ENCODE measurements around the gene SP140L. TPM values are rescaled to one million over a fixed set of nuclear protein-coding genes. Genes with fewer than 3 reads are reported as not detected.
A peak's percentile ranks its signal among the peaks of the same experiment; 100 is the strongest.

Gene SP140L
- polyA plus RNA-seq, 1 experiment: 13.4 TPM

DNA sequence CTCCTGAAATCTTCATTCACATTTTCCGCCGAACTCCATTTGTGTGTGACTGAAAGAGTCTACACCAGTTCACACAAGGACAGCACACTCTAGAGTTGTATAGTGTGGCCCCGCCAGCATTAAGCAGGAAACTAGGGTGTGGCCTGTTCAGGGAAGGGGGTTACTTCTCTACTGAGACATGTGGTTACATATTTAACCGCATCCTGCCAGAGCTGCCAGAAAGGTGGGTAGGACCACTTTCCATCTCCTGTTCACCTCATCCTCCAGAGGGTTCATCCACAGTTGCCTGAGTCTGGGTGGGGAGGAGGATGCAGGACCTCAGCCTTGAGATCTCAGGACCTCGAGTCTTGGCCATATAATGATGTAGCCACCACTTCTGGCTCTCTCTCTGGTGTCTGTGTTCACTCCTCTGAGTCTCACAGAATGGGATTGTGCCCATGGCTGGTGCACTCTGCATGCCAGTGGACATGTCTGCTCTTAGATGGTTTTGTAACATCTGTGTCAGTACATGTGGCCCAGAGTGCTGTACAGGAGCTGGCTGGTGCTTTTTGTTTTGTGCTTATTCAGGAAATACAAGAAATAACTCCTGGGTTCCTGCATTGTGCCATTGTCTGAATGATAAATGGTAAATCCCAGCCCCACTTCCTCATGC is 7.7 kb upstream of the SP140L start:
- H3K9me3 ChIP-seq (ENCODE audit: control insufficient read depth, insufficient read depth, low read length): peaks cover 14% of the 10 kb centered on the region
- H3K27ac ChIP-seq (ENCODE audit: low read depth, low read length): no peak overlapping the region
- DNase-seq (ENCODE audit: low read depth, low spot score): no peak
- H3K4me3 ChIP-seq (ENCODE audit: low read depth, low read length): no peak overlapping the region
- TF ChIP-seq, protein P1, sequence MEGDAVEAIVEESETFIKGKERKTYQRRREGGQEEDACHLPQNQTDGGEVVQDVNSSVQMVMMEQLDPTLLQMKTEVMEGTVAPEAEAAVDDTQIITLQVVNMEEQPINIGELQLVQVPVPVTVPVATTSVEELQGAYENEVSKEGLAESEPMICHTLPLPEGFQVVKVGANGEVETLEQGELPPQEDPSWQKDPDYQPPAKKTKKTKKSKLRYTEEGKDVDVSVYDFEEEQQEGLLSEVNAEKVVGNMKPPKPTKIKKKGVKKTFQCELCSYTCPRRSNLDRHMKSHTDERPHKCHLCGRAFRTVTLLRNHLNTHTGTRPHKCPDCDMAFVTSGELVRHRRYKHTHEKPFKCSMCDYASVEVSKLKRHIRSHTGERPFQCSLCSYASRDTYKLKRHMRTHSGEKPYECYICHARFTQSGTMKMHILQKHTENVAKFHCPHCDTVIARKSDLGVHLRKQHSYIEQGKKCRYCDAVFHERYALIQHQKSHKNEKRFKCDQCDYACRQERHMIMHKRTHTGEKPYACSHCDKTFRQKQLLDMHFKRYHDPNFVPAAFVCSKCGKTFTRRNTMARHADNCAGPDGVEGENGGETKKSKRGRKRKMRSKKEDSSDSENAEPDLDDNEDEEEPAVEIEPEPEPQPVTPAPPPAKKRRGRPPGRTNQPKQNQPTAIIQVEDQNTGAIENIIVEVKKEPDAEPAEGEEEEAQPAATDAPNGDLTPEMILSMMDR (IDR thresholded peaks at IDR 0.05; ENCODE audit: low read depth, low read length): no peak
- ChIA-PET POLR2A (no interaction called here), CTCF (no interaction called here)
- H3K27me3 ChIP-seq (ENCODE audit: control insufficient read depth, insufficient read depth, low read length): no peaks in the 10 kb centered on the region

DNA sequence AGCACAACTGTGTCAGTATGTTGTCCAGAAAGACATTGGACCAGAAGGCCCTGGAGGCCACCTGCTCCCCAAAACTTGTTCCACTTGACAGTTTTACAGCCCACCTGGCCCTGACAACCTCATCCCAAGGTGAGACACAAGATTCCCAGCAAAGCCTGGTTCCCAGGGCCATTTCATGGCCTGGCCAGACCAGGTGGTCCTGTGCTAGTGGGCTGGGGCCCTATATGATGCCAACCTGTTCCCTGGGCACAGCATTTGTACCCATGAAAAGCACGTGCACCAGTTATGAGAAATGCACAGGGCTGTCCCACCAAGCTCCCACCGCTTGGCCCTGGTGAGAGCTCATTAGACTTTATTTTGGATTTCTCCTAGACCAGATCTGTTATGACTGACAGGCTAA is 6.0 kb upstream of the SP140L start:
- ChIA-PET CTCF (no interaction called here), POLR2A (no interaction called here)
- Histone ChIP-seq H3K9me3 (ENCODE audit: control insufficient read depth, insufficient read depth, low read length) (peaks cover 14% of the 10 kb centered on the region), H3K27ac (ENCODE audit: low read depth, low read length) (no peak overlapping the region), H3K4me3 (ENCODE audit: low read depth, low read length) (no peak overlapping the region), H3K27me3 (ENCODE audit: control insufficient read depth, insufficient read depth, low read length) (no peaks in the 10 kb centered on the region)
- DNase-seq (ENCODE audit: low read depth, low spot score): no peak
- TF ChIP-seq, protein P1 (IDR thresholded peaks at IDR 0.05; ENCODE audit: low read depth, low read length): no peak

DNA sequence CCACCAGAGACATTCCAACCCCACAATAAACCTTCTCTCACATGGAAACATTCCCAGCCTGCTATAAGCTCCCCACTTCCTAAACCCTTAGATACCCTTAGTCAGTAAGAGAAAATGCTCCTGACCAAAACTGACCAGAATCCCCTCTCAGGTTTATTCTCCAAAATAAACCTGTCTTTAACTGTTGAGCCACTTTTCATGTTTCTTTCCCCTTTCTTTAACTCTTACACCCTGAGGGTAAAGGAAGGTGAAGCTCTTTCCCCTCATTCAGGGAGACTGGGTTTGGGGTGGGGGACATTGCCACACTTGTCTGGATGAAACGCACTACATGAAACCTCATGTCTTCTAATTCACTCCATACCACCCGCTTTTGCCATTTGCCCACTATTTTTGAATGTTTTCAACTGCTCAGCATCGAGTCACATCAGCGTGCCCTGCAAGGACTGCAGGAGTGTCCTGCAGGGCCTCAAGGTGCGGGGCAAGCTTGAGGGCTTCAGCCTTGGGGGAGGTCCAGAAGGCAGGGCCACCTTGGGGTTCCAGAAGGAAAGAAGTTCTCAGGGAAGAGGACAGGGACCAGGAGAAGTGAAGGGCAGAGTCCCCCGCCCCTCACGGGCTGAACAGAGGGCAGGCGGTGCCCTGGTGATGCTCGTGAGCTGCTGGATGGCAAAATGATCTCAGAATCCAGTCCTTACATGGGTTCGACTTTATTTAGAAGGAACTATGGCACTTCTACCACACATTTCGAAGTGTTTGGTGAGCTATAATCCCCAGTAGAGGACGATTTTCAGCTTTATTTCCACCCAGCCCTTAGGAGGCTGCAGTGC is 4.2 kb upstream of the SP140L start:
- H3K27ac ChIP-seq (ENCODE audit: low read depth, low read length): no peak overlapping the region
- ChIA-PET POLR2A (no interaction called here), CTCF (interaction anchor here (0.6 kb wide), 1 partner anchor 73 kb away, joined by 6 read pairs; no protein-coding TSS in a partner anchor)
- DNase-seq (ENCODE audit: low read depth, low spot score): no peak
- TF ChIP-seq, protein P1 (IDR thresholded peaks at IDR 0.05; ENCODE audit: low read depth, low read length): 0 out of 2 replicates have a peak, but pooled peaks have one; percentile 28
- no peak overlapping the region for H3K4me3 ChIP-seq (ENCODE audit: low read depth, low read length)
- H3K27me3 ChIP-seq (ENCODE audit: control insufficient read depth, insufficient read depth, low read length): no peaks in the 10 kb centered on the region
- H3K9me3 ChIP-seq (ENCODE audit: control insufficient read depth, insufficient read depth, low read length): peaks cover 14% of the 10 kb centered on the region

DNA sequence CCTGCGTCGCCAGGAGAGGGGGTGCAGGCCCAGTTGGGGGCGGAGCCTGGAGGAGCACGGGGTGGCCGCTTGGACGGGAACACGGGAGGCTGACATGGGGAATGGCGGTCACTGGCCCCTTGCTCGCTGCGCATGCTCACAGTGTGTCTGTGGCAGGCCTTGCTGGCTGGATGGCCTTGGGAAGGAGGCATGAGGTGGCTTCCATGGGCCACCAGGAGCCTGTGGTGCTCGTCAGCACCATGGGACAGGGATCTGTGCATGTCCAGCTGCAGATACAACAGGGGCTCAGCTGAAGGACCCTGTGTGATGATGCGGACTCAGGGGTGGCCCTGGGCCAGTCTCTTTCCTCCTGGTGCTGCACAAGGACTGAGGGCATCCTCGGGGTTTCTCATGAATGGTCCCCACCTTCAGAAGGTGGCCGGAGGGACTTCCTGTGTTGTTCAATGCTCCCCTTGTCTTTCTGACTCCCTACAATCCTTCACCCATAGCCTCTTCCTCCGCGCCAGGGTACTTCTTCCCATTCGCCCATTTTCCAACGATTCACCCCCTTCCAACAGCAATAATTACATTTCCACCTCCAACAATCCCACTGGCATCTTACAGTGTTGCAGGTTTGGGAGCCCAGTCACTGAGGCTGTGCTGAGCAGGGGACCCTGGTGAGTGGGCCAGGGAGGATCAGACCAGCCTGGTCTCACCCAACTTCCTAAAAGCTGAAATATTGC is 3.4 kb upstream of the SP140L start:
- ChIA-PET CTCF (no interaction called here), POLR2A (no interaction called here)
- DNase-seq (ENCODE audit: low read depth, low spot score): no peak
- Histone ChIP-seq H3K9me3 (ENCODE audit: control insufficient read depth, insufficient read depth, low read length) (peaks cover 14% of the 10 kb centered on the region), H3K27ac (ENCODE audit: low read depth, low read length) (no peak overlapping the region), H3K4me3 (ENCODE audit: low read depth, low read length) (no peak overlapping the region), H3K27me3 (ENCODE audit: control insufficient read depth, insufficient read depth, low read length) (no peaks in the 10 kb centered on the region)
- TF ChIP-seq, protein P1 (IDR thresholded peaks at IDR 0.05; ENCODE audit: low read depth, low read length): no peak; the same call in 1 of the 2 replicates
